GM19395 (cell line): Measurements from ENCODE around the gene OPHN1.

Experiments used
- ATAC-seq: cut with Tn5 transposase; IDR thresholded peaks from one replicate; pipeline ENCODE4 v1.9.1; 2021; ENCODE audit warnings: mild to moderate bottlenecking, moderate library complexity; ENCODE audit not compliant: unreplicated experiment

Gene OPHN1

GRCh38 chrX:68433155-68433980 is at the start of gene OPHN1:
Gene OPHN1, minus strand, starts transcription at chrX:68433495. Its CDS starts 475 bp downstream, at chrX:68433020.
- no peak for ATAC-seq

GRCh38 chrX:68480969-68481368 is 47.7 kb upstream of the OPHN1 start:
- ATAC-seq: no peak

GRCh38 chrX:68464796-68465195 is 31.5 kb upstream of the OPHN1 start:
- no peak for ATAC-seq

- ATAC-seq: no peak
Measured at GRCh38 chrX:68463880-68464279, 30.6 kb upstream of the OPHN1 start.

GRCh38 chrX:68462653-68463052 is 29.4 kb upstream of the OPHN1 start:
- ATAC-seq: peak; percentile 85

- ATAC-seq: peak; percentile 10
Measured at GRCh38 chrX:68462197-68462596, 28.9 kb upstream of the OPHN1 start.

GRCh38 chrX:68461576-68461975 is 28.3 kb upstream of the OPHN1 start:
- no peak for ATAC-seq

GRCh38 chrX:68461093-68461492 is 27.8 kb upstream of the OPHN1 start:
- ATAC-seq: no peak

GRCh38 chrX:68455151-68455510 is 21.8 kb upstream of the OPHN1 start:
- ATAC-seq: no peak

- ATAC-seq: no peak
Measured at GRCh38 chrX:68454476-68455150, 21.3 kb upstream of the OPHN1 start.

- ATAC-seq: no peak
Measured at GRCh38 chrX:68451720-68452119, 18.4 kb upstream of the OPHN1 start.

- no peak for ATAC-seq
Measured at GRCh38 chrX:68443155-68443868, 10.0 kb upstream of the OPHN1 start.

GRCh38 chrX:68440940-68441339 is 7.6 kb upstream of the OPHN1 start:
- ATAC-seq: no peak

GRCh38 chrX:68440442-68440841 is 7.1 kb upstream of the OPHN1 start:
- no peak for ATAC-seq

- no peak for ATAC-seq
Measured at GRCh38 chrX:68439341-68439740, 6.0 kb upstream of the OPHN1 start.

- ATAC-seq: no peak
Measured at GRCh38 chrX:68438575-68438974, 5.3 kb upstream of the OPHN1 start.

- no peak for ATAC-seq
Measured at GRCh38 chrX:68433981-68434299, 645 bp upstream of the OPHN1 start.

GRCh38 chrX:68432648-68433047 is 647 bp downstream of the OPHN1 start:
- no peak for ATAC-seq

- no peak for ATAC-seq
Measured at GRCh38 chrX:68431836-68432235, 1.5 kb downstream of the OPHN1 start.

- ATAC-seq: no peak
Measured at GRCh38 chrX:68429216-68429615, 4.1 kb downstream of the OPHN1 start.

GRCh38 chrX:68428431-68428830 is 4.9 kb downstream of the OPHN1 start:
- ATAC-seq: no peak

- no peak for ATAC-seq
Measured at GRCh38 chrX:68424719-68425118, 8.6 kb downstream of the OPHN1 start.
